Stimulated activated naive CD8-positive, alpha-beta T cell treated with anti-CD3 and anti-CD28 coated beads, Interleukin-15, amount 100 ng/mL, for 72 hours (primary cell): ENCODE measurements around the gene DSCAML1.
A peak's percentile ranks its signal among the peaks of the same experiment; 100 is the strongest.

Source experiments
- ATAC-seq: fragments of 150-1000 bp; cut with Tn5 transposase; 2 replicates; pipeline ENCODE4 v1.10.0; 2021; ENCODE audit warnings: mild to moderate bottlenecking, moderate library complexity
- DNase-seq, 2 donors: peaks; one replicate each; pipeline ENCODE4 v3.0.0; 2021 to 2022
- H3K27ac Mint-ChIP-seq, 2 donors: one replicate each; pipeline ENCODE4 v1.8.0; 2022; ENCODE audit warnings: mild to moderate bottlenecking in 2 of 2, mixed read lengths in 2 of 2, moderate library complexity in 2 of 2
- H3K27me3 Mint-ChIP-seq: one replicate; pipeline ENCODE4 v1.8.0; 2022; ENCODE audit warnings: mixed read lengths
- H3K4me1 Mint-ChIP-seq: one replicate; pipeline ENCODE4 v1.8.0; 2022; ENCODE audit warnings: mild to moderate bottlenecking, mixed read lengths
- H3K4me3 Mint-ChIP-seq, 2 donors: one replicate each; pipeline ENCODE4 v1.8.0; 2022; ENCODE audit warnings: mild to moderate bottlenecking in 2 of 2, mixed read lengths in 2 of 2, moderate library complexity in 1 of 2
- H3K9me3 Mint-ChIP-seq, 2 donors: one replicate each; pipeline ENCODE4 v1.8.0; 2022; ENCODE audit warnings: mixed read lengths in 2 of 2

DSCAML1 gene

GRCh38 chr11:117392979-117393378 lies 404.0 kb downstream of the DSCAML1 start:
- ATAC-seq (no peak), DNase-seq (no peak)
- no peaks in the 10 kb centered on the region for H3K27me3 Mint-ChIP-seq
- no peak overlapping the region for H3K27ac Mint-ChIP-seq
- no peaks in the 10 kb centered on the region for H3K4me1 Mint-ChIP-seq
- peaks cover 0 to 13% of the 10 kb centered on the region in 2 donors for H3K9me3 Mint-ChIP-seq
- no peak overlapping the region for H3K4me3 Mint-ChIP-seq

GRCh38 chr11:117392001-117392690 lies 404.9 kb downstream of the DSCAML1 start:
- Mint-ChIP-seq H3K27me3 (no peaks in the 10 kb centered on the region), H3K4me1 (no peaks in the 10 kb centered on the region), H3K4me3 (no peak overlapping the region), H3K9me3 (peaks cover 0 to 5% of the 10 kb centered on the region in 2 donors), H3K27ac (peak overlapping the region in 1 of 2 donors; percentile 88)
- DNase-seq: no peak
- no peak for ATAC-seq

- H3K27ac Mint-ChIP-seq: peak overlapping the region in 1 of 2 donors; percentile 38
Observed at GRCh38 chr11:117391181-117391580, 405.8 kb downstream of the DSCAML1 start.

GRCh38 chr11:117390743-117391142 lies 406.3 kb downstream of the DSCAML1 start:
- Mint-ChIP-seq H3K27me3 (no peaks in the 10 kb centered on the region), H3K4me3 (no peak overlapping the region), H3K27ac (peak overlapping the region in 1 of 2 donors; percentile 38), H3K4me1 (no peaks in the 10 kb centered on the region), H3K9me3 (no peaks in the 10 kb centered on the region)
- DNase-seq (no peak), ATAC-seq (no peak)

More at GRCh38 chr11:117391181-117391580, 405.8 kb downstream of the DSCAML1 start:
- H3K9me3 Mint-ChIP-seq: no peaks in the 10 kb centered on the region
- H3K4me1 Mint-ChIP-seq: no peaks in the 10 kb centered on the region
- DNase-seq: no peak
- no peak overlapping the region for H3K4me3 Mint-ChIP-seq
- ATAC-seq: no peak
- H3K27me3 Mint-ChIP-seq: no peaks in the 10 kb centered on the region

GRCh38 chr11:117387992-117388755 lies 408.8 kb downstream of the DSCAML1 start:
- no peak for ATAC-seq
- no peak overlapping the region for H3K27ac Mint-ChIP-seq
- H3K9me3 Mint-ChIP-seq: no peaks in the 10 kb centered on the region
- no peaks in the 10 kb centered on the region for H3K27me3 Mint-ChIP-seq
- H3K4me1 Mint-ChIP-seq: no peaks in the 10 kb centered on the region
- no peak for DNase-seq
- no peak overlapping the region for H3K4me3 Mint-ChIP-seq

- no peak for ATAC-seq
- H3K4me1 Mint-ChIP-seq: no peaks in the 10 kb centered on the region
Observed at GRCh38 chr11:117385906-117386305, 411.1 kb downstream of the DSCAML1 start.

GRCh38 chr11:117385471-117385870 lies 411.5 kb downstream of the DSCAML1 start:
- Mint-ChIP-seq H3K27me3 (no peaks in the 10 kb centered on the region), H3K9me3 (no peaks in the 10 kb centered on the region), H3K27ac (peak overlapping the region in 1 of 2 donors; percentile 35), H3K4me3 (no peak overlapping the region), H3K4me1 (no peaks in the 10 kb centered on the region)
- ATAC-seq (no peak), DNase-seq (no peak)

More at GRCh38 chr11:117385906-117386305, 411.1 kb downstream of the DSCAML1 start:
- DNase-seq: no peak
- H3K27ac Mint-ChIP-seq: no peak overlapping the region
- H3K27me3 Mint-ChIP-seq: no peaks in the 10 kb centered on the region
- no peaks in the 10 kb centered on the region for H3K9me3 Mint-ChIP-seq
- no peak overlapping the region for H3K4me3 Mint-ChIP-seq

GRCh38 chr11:117384045-117384444 lies 413.0 kb downstream of the DSCAML1 start:
- ATAC-seq (no peak), DNase-seq (no peak)
- no peaks in the 10 kb centered on the region for H3K27me3 Mint-ChIP-seq
- H3K4me1 Mint-ChIP-seq: no peaks in the 10 kb centered on the region
- no peak overlapping the region for H3K4me3 Mint-ChIP-seq
- H3K27ac Mint-ChIP-seq: no peak overlapping the region
- no peaks in the 10 kb centered on the region for H3K9me3 Mint-ChIP-seq

- H3K27ac Mint-ChIP-seq: peak overlapping the region in 1 of 2 donors; percentile 60
- DNase-seq (no peak), ATAC-seq (no peak)
- no peaks in the 10 kb centered on the region for H3K4me1 Mint-ChIP-seq
- H3K4me3 Mint-ChIP-seq: no peak overlapping the region
- H3K9me3 Mint-ChIP-seq: no peaks in the 10 kb centered on the region
- no peaks in the 10 kb centered on the region for H3K27me3 Mint-ChIP-seq
Observed at GRCh38 chr11:117382746-117383145, 414.3 kb downstream of the DSCAML1 start.

- Mint-ChIP-seq H3K27me3 (no peaks in the 10 kb centered on the region), H3K4me1 (no peaks in the 10 kb centered on the region), H3K4me3 (no peak overlapping the region), H3K27ac (peak overlapping the region; percentile 24 to 69), H3K9me3 (no peaks in the 10 kb centered on the region)
- DNase-seq (no peak), ATAC-seq (no peak)
Observed at GRCh38 chr11:117381481-117382387, 415.3 kb downstream of the DSCAML1 start.

- DNase-seq (no peak), ATAC-seq (no peak)
- Mint-ChIP-seq H3K27ac (no peak overlapping the region), H3K4me3 (no peak overlapping the region), H3K9me3 (no peaks in the 10 kb centered on the region), H3K4me1 (no peaks in the 10 kb centered on the region), H3K27me3 (no peaks in the 10 kb centered on the region)
Observed at GRCh38 chr11:117380676-117381075, 416.3 kb downstream of the DSCAML1 start.

GRCh38 chr11:117378976-117379865 lies 417.8 kb downstream of the DSCAML1 start:
- no peaks in the 10 kb centered on the region for H3K9me3 Mint-ChIP-seq
- no peak for DNase-seq

More at GRCh38 chr11:117378976-117379865, 417.8 kb downstream of the DSCAML1 start:
- ATAC-seq: no peak
- H3K4me3 Mint-ChIP-seq: no peak overlapping the region
- no peaks in the 10 kb centered on the region for H3K27me3 Mint-ChIP-seq
- no peaks in the 10 kb centered on the region for H3K4me1 Mint-ChIP-seq
- H3K27ac Mint-ChIP-seq: peak overlapping the region; percentile 32 to 45
